PC-9 (cell line): ENCODE data around the gene AATF. TPM values are rescaled to one million over a fixed set of nuclear protein-coding genes. Genes with fewer than 3 reads are reported as not detected.

Experiments used
- BruUV-seq: library from RNA; stranded (reverse); fragments of 400-500 nt; replicated peaks from 2 replicates; lab custom pipeline; 2021; lab: Mats Ljungman, UMichigan
- CTCF ChIA-PET: fragments of 300-600 bp; sonication (Branson Sonifier 250); formaldehyde crosslinking; loops from one replicate; lab custom pipeline; 2022; ENCODE audit warnings: antibody characterized with exemption; lab: Charles Lee
- POLR2A ChIA-PET: fragments of 300-600 bp; sonication (Branson Sonifier 250); formaldehyde crosslinking; loops from one replicate; lab custom pipeline; 2022; ENCODE audit warnings: antibody characterized with exemption; ENCODE audit not compliant: unreplicated experiment; lab: Charles Lee
- DNase-seq, 2 experiments: peaks; one replicate each; pipeline versions ENCODE4 v3.0.0 to v3.0.0-alpha.2; 2015 to 2022; ENCODE audit warnings: mixed read lengths in 1 of 2
- H2AFZ ChIP-seq: fragments of 200-600 bp; sonication (generic); 2 replicates; pipeline ENCODE4 v1.8.1; 2017; ENCODE audit warnings: antibody characterized with exemption
- H3F3A ChIP-seq: fragments of 200-600 bp; sonication (generic); 2 replicates; pipeline ENCODE4 v1.8.1; 2017; ENCODE audit warnings: antibody characterized with exemption, mild to moderate bottlenecking, low read depth; ENCODE audit not compliant: insufficient read depth
- H3K27ac ChIP-seq: fragments of 200-600 bp; sonication (generic); 2 replicates; pipeline ENCODE4 v1.6.1; 2016; ENCODE audit warnings: mixed run types
- H3K27me3 ChIP-seq: fragments of 200-600 bp; sonication (generic); 2 replicates; pipeline ENCODE4 v1.6.1; 2016; ENCODE audit warnings: low read depth, mixed run types; ENCODE audit not compliant: insufficient read depth
- H3K36me3 ChIP-seq: fragments of 200-600 bp; sonication (generic); 2 replicates; pipeline ENCODE4 v1.6.1; 2016; ENCODE audit warnings: low read depth, mixed run types
- H3K4me1 ChIP-seq: fragments of 200-600 bp; sonication (generic); replicated peaks from 2 replicates; pipeline ENCODE4 v1.6.1; 2016; ENCODE audit warnings: mixed run types; ENCODE audit not compliant: insufficient read depth
- H3K4me2 ChIP-seq: fragments of 200-600 bp; sonication (generic); 2 replicates; pipeline ENCODE4 v1.6.1; 2017; ENCODE audit warnings: mixed run types
- H3K4me3 ChIP-seq: fragments of 200-600 bp; sonication (generic); 2 replicates; pipeline ENCODE4 v1.6.1; 2016; ENCODE audit warnings: mixed run types
- H3K79me2 ChIP-seq: fragments of 200-600 bp; sonication (generic); 2 replicates; pipeline ENCODE4 v1.6.1; 2017; ENCODE audit warnings: low read depth, mixed run types
- H3K9me2 ChIP-seq: fragments of 200-600 bp; sonication (generic); 2 replicates; pipeline ENCODE4 v1.8.1; 2017; ENCODE audit warnings: mild to moderate bottlenecking; ENCODE audit not compliant: insufficient read depth
- H3K9me3 ChIP-seq: fragments of 200-600 bp; sonication (generic); 2 replicates; pipeline ENCODE4 v1.8.1; 2016; ENCODE audit warnings: low read depth; ENCODE audit not compliant: insufficient read depth
- H4K20me1 ChIP-seq: fragments of 200-600 bp; sonication (generic); 2 replicates; pipeline ENCODE4 v1.8.1; 2017; ENCODE audit not compliant: insufficient read depth
- EZH2 ChIP-seq: fragments of 200-600 bp; sonication (generic); IDR thresholded peaks from 2 replicates; pipeline ENCODE4 v1.8.0; 2017; ENCODE audit warnings: antibody characterized with exemption, low read depth
- intact Hi-C: fragments of 100-400 bp; cut with micrococcal nuclease; formaldehyde crosslinking; loops from one replicate; pipeline ENCODE4 v1.10.0; 2022; ENCODE audit not compliant: unreplicated experiment
- total RNA-seq: library from RNA; stranded (reverse); gene quantifications from 2 replicates; pipeline ENCODE4 v1.2.3, GENCODE V29; 2021
- TF ChIP-seq, protein P1 (sequence below): fragments of 200-600 bp; sonication (generic); conservative IDR thresholded peaks from 2 replicates; pipeline ENCODE4 v1.6.1; 2017; ENCODE audit warnings: mixed run types, antibody characterized with exemption, mild to moderate bottlenecking, moderate library complexity

AATF gene
- total RNA-seq, 1 experiment from 2014 or later, result 71.4 TPM

DNA sequence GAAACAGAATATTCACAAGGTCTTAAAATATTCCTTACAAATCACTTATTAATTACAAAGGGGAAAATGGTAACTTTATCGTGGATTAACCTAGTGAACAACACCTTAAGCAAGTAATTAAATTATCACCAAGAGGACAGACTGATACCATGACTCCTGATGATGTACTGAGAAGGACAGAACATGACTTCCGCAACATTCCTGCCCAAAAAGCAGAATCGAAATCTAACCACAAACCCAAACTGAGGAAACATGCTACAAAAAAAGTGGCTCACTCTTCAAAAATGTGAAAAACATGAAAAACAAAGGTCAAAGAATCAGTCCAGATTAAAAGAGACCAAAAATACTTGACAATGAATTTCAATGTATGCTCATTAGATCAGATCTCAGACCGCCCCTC lies 151.5 kb downstream of the AATF start:
- intact Hi-C loops, result no loop called here
- no peaks in the 10 kb centered on the region for H3K79me2 ChIP-seq
- no peak overlapping the region for H2AFZ ChIP-seq
- CTCF ChIA-PET, result no interaction called here
- peaks cover 20% of the 10 kb centered on the region; the same call in 1 of the 2 replicates for H3F3A ChIP-seq
- no TSS peak for BruUV-seq
- no peak for DNase-seq
- POLR2A ChIA-PET, result no interaction called here
- no peak overlapping the region for H3K4me2 ChIP-seq
- H3K27ac ChIP-seq, result no peak overlapping the region
- H3K9me3 ChIP-seq, result no peaks in the 10 kb centered on the region
- TF ChIP-seq EZH2, result no peak
- TF ChIP-seq, protein P1, sequence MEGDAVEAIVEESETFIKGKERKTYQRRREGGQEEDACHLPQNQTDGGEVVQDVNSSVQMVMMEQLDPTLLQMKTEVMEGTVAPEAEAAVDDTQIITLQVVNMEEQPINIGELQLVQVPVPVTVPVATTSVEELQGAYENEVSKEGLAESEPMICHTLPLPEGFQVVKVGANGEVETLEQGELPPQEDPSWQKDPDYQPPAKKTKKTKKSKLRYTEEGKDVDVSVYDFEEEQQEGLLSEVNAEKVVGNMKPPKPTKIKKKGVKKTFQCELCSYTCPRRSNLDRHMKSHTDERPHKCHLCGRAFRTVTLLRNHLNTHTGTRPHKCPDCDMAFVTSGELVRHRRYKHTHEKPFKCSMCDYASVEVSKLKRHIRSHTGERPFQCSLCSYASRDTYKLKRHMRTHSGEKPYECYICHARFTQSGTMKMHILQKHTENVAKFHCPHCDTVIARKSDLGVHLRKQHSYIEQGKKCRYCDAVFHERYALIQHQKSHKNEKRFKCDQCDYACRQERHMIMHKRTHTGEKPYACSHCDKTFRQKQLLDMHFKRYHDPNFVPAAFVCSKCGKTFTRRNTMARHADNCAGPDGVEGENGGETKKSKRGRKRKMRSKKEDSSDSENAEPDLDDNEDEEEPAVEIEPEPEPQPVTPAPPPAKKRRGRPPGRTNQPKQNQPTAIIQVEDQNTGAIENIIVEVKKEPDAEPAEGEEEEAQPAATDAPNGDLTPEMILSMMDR, result no peak
- peaks cover 12% of the 10 kb centered on the region; the same call in 1 of the 2 replicates for H4K20me1 ChIP-seq
- no peaks in the 10 kb centered on the region for H3K4me1 ChIP-seq
- no peaks in the 10 kb centered on the region for H3K9me2 ChIP-seq
- peaks cover 23% of the 10 kb centered on the region for H3K36me3 ChIP-seq
- no peak overlapping the region for H3K4me3 ChIP-seq
- H3K27me3 ChIP-seq, result no peaks in the 10 kb centered on the region

DNA sequence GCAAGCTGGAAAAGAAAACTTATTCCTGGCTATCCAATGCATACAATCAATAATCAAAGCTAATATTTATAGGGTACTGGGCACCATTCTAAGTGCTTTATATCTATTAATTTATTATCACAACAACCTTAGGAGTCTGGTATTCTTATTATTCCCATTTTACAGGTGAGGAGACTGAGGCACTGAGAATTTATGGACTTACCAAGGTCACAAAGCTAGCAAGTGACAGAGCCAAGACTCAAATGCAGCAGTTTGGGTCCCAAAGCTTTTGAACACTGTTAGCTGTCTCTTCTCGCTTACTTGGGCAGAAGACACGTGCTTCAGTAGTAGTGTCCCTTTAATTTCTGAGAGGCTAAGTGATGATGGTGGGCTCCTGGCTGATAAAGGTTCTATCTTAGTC lies 152.6 kb downstream of the AATF start:
- POLR2A ChIA-PET, result no interaction called here

DNA sequence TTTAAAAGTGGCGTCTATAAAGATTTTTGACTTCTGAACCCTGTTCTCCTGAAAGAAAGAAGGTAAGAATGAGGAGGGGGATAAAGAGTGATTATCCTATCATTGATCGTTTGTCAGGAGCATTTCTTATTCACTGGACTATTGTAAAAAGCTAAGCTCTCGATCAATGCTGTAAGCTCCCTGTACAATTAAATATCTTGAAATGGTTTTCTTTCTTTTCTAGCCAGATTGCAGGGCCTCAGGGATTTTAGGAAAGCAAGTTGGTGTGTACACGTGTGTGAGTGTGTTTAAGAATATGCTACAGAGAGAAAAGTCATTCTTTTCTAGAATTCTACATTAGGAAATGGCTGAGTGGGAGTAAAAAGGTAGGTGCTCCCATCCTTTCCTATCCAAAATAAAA lies 154.5 kb downstream of the AATF start:
- no peaks in the 10 kb centered on the region for H3K4me1 ChIP-seq
- H3K27ac ChIP-seq, result no peak overlapping the region
- H3K4me2 ChIP-seq, result no peak overlapping the region
- no peak for TF ChIP-seq EZH2
- TF ChIP-seq, protein P1, result no peak
- no peaks in the 10 kb centered on the region for H3K9me3 ChIP-seq
- H3K27me3 ChIP-seq, result no peaks in the 10 kb centered on the region
- peaks cover 9% of the 10 kb centered on the region; the same call in 1 of the 2 replicates for H3K36me3 ChIP-seq
- BruUV-seq, result no TSS peak
- ChIA-PET CTCF (no interaction called here), POLR2A (no interaction called here)
- peaks cover 15% of the 10 kb centered on the region; the same call in 1 of the 2 replicates for H3F3A ChIP-seq
- H3K9me2 ChIP-seq, result no peaks in the 10 kb centered on the region
- H3K79me2 ChIP-seq, result no peaks in the 10 kb centered on the region
- peaks cover 8% of the 10 kb centered on the region; the same call in 1 of the 2 replicates for H4K20me1 ChIP-seq
- H3K4me3 ChIP-seq, result no peak overlapping the region
- DNase-seq, result no peak
- no peak overlapping the region for H2AFZ ChIP-seq
- intact Hi-C loops, result no loop called here

More for the DNA sequence above, 152.6 kb downstream of the AATF start:
- no peak overlapping the region for H3K4me3 ChIP-seq
- no peak overlapping the region for H3K4me2 ChIP-seq
- H4K20me1 ChIP-seq, result peaks cover 14% of the 10 kb centered on the region; the same call in 1 of the 2 replicates
- TF ChIP-seq, protein P1, result no peak
- TF ChIP-seq EZH2, result no peak
- no peaks in the 10 kb centered on the region for H3K9me2 ChIP-seq
- no peak overlapping the region for H2AFZ ChIP-seq
- H3K36me3 ChIP-seq, result peaks cover 19% of the 10 kb centered on the region
- no peak overlapping the region for H3K27ac ChIP-seq
- no peaks in the 10 kb centered on the region for H3K27me3 ChIP-seq
- no peak for DNase-seq
- no peaks in the 10 kb centered on the region for H3K9me3 ChIP-seq
- no TSS peak for BruUV-seq
- H3K4me1 ChIP-seq, result no peaks in the 10 kb centered on the region
- peaks cover 20% of the 10 kb centered on the region; the same call in 1 of the 2 replicates for H3F3A ChIP-seq
- CTCF ChIA-PET, result no interaction called here
- H3K79me2 ChIP-seq, result no peaks in the 10 kb centered on the region
- intact Hi-C loops, result no loop called here
